DND-41 (cell line): Measurements from ENCODE around the gene PINK1.

Source experiments
- EZH2 ChIP-seq: IDR thresholded peaks from 3 replicates; pipeline ENCODE4 v1.6.1; 2012; ENCODE audit warnings: borderline replicate concordance, low read depth, mild to moderate bottlenecking, moderate library complexity, low read length, inconsistent platforms; ENCODE audit not compliant: severe bottlenecking
- TF ChIP-seq, protein P1 (sequence below): IDR thresholded peaks from 2 replicates; pipeline ENCODE4 v1.5.1; 2012; ENCODE audit warnings: borderline replicate concordance, low read length, moderate library complexity, mild to moderate bottlenecking; ENCODE audit not compliant: poor library complexity, severe bottlenecking; ENCODE audit errors: extremely low read depth

DNA sequence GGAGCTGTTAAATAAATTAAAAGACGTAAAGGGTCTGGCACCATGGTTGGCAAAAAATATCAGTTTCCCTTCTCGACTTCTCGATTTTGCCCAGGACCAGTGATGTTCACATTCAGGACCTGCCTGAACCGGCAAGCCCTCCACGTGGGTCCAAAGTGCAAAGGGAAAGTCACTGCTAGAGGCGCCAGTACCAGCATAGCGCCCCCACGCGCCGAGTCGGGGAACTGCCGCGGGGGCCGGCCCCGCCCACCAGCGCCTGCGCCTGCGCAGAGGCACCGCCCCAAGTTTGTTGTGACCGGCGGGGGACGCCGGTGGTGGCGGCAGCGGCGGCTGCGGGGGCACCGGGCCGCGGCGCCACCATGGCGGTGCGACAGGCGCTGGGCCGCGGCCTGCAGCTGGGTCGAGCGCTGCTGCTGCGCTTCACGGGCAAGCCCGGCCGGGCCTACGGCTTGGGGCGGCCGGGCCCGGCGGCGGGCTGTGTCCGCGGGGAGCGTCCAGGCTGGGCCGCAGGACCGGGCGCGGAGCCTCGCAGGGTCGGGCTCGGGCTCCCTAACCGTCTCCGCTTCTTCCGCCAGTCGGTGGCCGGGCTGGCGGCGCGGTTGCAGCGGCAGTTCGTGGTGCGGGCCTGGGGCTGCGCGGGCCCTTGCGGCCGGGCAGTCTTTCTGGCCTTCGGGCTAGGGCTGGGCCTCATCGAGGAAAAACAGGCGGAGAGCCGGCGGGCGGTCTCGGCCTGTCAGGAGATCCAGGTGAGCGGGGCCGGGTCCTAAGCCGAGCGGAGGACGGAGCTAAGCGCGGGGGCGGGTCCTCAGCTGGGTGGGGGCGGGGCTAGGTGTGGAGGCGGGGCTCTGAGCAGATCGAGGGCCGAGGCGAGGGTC is at the start of gene PINK1:
- no peak for TF ChIP-seq EZH2
- TF ChIP-seq, protein P1, sequence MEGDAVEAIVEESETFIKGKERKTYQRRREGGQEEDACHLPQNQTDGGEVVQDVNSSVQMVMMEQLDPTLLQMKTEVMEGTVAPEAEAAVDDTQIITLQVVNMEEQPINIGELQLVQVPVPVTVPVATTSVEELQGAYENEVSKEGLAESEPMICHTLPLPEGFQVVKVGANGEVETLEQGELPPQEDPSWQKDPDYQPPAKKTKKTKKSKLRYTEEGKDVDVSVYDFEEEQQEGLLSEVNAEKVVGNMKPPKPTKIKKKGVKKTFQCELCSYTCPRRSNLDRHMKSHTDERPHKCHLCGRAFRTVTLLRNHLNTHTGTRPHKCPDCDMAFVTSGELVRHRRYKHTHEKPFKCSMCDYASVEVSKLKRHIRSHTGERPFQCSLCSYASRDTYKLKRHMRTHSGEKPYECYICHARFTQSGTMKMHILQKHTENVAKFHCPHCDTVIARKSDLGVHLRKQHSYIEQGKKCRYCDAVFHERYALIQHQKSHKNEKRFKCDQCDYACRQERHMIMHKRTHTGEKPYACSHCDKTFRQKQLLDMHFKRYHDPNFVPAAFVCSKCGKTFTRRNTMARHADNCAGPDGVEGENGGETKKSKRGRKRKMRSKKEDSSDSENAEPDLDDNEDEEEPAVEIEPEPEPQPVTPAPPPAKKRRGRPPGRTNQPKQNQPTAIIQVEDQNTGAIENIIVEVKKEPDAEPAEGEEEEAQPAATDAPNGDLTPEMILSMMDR, result peak; percentile 99
